ENCODE measurements around the gene TNFSF10.
"Not testable (repeated sequence)": the region's sequence is repeated elsewhere in the genome, so short reads cannot be mapped to it uniquely, and the experiment has no call there.

Gene TNFSF10

DNA sequence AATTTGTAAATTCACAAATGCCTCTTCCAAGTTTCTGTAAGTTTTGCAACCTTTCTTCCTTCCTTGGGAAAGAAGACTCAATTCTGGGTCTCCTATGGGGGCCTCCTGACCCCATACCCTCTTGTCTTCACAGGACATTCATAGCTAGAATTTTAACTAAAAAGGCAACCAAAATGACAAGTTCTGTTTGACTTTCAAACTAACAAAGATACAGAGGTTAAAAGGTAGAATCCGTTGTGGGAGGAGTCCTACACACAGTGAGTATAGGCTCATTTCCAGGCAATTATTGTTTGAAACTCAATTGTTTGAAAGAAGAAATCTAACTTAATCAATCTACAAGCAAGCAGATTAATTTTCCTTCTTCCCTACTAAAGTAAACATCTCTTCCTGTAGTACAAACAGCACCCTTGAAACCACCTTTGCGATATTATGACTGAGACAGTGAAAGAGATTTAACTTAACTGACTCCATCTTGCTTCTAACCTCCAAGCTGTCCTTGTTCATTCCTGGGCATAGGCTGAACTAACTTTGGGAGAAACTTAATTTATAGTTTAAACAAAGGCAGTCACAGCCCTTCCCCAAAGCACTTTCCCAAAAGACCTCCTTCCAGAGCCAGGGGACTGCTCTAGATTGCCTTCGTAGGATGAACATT lies 14.4 kb upstream of the TNFSF10 start:
- no peak for TF ChIP-seq GATA1 (IDR thresholded peaks at IDR 0.05; ENCODE audit: low read depth, low read length)
- no peak for TF ChIP-seq POLR2A (IDR thresholded peaks at IDR 0.05; ENCODE audit: low read length)
- no peak for DNase-seq

DNA sequence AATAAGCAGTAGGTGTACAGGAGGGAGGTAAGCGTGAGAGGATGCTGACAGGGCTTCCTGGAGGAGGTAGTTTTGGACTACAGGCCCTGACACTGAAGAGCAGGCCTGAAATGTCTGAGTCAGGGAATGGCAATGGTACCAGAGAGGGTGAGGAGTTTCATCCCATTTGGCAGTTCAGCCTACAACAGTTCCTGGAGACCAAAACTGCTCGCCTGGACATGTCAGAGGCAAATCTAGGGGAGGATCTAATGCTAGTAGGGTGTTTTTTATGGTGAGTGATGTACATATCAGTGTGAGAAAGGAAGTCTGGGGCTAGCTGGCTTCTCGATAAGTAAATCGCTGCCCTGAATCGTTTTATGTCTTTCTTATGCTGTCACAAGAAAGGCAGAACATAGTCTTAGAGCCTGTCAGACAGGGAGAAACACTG lies 13.8 kb upstream of the TNFSF10 start:
- peak in 1 of 2 experiments; percentile 26 for DNase-seq
- TF ChIP-seq POLR2A (IDR thresholded peaks at IDR 0.05; ENCODE audit: low read length) (no peak), GATA1 (IDR thresholded peaks at IDR 0.05; ENCODE audit: low read depth, low read length) (no peak)

DNA sequence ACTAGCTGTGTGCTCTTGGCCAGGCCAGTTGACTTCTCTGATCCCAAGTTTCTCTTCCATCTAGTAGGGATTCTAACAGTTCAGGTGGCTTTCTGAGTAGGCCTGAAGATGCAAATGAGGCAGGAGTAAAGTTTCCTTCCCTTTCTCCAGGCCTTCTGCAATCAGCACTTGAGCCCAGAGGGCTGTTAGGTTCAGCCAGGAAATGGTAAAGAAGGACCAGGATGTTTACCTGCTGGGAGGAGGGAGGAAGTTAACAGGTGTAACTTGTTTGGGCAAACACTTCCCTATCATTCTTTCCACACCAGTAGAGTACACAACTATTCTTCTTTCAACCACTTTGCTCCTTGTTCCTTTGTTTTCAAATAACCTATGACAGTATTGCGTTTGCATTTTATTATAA lies 13.3 kb upstream of the TNFSF10 start:
- TF ChIP-seq POLR2A (IDR thresholded peaks at IDR 0.05; ENCODE audit: low read length) (no peak), GATA1 (IDR thresholded peaks at IDR 0.05; ENCODE audit: low read depth, low read length) (no peak)

DNA sequence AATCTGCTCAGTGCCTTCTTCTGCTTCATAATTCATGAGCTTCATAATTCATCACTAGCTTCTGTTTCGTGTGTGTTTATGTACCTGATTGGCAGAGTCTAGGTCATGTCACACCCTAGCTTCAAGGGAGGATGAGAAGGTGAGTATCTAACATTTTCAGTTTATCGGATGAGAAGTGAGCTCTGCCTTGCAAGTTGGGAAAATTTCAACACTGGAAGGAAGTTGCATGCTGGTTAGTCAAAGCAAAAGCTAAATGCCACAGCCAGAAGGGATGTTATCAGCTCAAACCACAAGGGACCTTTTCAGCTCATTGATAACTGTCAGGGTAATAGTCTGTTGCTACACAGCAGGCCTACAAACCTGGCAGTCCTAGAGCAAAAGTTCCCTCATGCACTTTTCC lies 7.3 kb upstream of the TNFSF10 start:
- TF ChIP-seq GATA1 (IDR thresholded peaks at IDR 0.05; ENCODE audit: low read depth, low read length) (no peak), POLR2A (IDR thresholded peaks at IDR 0.05; ENCODE audit: low read length) (no peak)
- DNase-seq = peak; percentile 79 to 88

More for the DNA sequence above, 13.3 kb upstream of the TNFSF10 start:
- DNase-seq = no peak

DNA sequence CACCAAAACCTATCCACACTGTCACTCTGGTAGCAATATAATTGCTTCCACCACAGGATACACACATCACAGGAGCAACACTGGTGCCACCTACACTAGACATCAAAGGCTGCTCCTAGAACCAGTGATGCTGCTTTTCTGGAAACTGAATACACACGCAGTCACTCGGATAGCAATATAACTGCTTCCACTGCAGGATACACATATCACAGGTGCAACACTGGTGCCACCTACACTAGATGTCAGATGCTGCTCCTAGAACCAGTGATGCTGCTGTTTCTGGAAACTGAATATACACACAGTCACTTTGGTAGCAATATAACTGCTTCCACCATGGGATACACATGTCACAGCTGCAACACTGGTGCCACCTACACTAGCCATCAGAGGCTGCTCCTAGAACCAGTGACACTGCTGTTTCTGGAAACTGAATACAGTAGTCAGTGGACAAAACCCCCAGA lies 6.9 kb upstream of the TNFSF10 start:
- no peak for TF ChIP-seq GATA1 (IDR thresholded peaks at IDR 0.05; ENCODE audit: low read depth, low read length)
- TF ChIP-seq POLR2A (IDR thresholded peaks at IDR 0.05; ENCODE audit: low read length) = no peak
- no peak for DNase-seq

DNA sequence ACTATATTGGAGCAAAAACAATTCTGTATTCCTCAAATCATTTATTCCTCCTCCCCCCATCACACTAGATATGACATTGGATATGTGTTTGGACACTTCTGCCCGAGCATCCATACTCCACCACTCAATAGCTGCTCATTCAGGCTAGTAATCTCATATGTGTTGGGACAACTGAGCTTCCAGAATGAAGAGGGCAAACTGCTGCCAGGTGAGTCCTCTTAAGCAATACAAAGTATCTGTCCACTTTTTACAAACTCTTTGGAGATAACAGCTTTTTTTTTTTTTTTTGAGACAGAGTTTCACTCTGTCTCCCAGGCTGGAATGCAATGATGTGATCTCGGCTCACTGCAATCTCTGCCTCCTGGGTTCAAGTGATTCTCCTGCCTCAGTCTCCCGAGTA lies 5.4 kb upstream of the TNFSF10 start:
- TF ChIP-seq POLR2A (IDR thresholded peaks at IDR 0.05; ENCODE audit: low read length) = no peak
- no peak for DNase-seq

DNA sequence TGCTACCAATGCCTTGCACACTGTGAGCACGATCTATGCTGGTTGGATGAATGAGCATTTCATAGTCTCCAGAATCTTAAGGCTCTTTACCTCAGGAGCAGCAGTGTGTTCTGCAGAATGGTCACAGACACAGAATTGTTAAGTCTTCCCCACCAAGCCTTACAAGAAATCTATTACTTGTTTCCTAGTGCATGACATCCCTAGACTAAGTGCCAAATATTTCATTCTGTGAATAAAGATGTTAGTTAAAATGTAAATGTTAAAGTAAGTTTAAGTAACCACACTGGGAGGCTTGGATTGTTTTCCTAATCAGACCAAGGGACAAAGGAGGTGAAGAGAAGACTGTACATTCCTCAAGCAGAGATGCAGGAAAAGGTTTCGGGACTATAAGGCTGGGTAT lies 4.1 kb upstream of the TNFSF10 start:
- TF ChIP-seq GATA1 (IDR thresholded peaks at IDR 0.05; ENCODE audit: low read depth, low read length) = no peak
- TF ChIP-seq POLR2A (IDR thresholded peaks at IDR 0.05; ENCODE audit: low read length) = no peak
- DNase-seq = no peak

DNA sequence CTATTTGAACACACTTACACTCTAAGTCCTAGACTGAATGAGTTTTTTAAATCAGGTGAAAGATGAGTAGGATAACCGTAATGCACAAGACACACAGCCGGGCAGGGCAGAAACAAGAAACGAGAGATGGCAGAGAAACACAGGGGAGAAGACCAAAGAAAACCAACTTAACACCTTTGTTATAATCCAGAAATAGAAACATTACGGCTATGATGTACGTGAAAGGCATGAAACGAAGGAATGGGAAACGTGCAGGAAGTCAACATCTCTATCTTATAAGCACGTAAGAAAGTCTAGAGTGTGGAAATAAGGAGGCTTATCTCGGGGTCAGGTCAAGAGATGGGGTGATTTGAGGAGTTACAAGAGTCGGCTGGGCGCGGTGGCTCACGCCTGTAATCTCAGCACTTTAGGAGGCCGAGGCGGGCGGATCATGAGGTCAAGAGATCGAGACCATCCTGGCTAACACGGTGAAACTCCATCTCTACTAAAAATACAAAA lies 1.9 kb upstream of the TNFSF10 start:
- no peak for DNase-seq
- TF ChIP-seq GATA1 (IDR thresholded peaks at IDR 0.05; ENCODE audit: low read depth, low read length) (no peak), POLR2A (IDR thresholded peaks at IDR 0.05; ENCODE audit: low read length) (no peak)

DNA sequence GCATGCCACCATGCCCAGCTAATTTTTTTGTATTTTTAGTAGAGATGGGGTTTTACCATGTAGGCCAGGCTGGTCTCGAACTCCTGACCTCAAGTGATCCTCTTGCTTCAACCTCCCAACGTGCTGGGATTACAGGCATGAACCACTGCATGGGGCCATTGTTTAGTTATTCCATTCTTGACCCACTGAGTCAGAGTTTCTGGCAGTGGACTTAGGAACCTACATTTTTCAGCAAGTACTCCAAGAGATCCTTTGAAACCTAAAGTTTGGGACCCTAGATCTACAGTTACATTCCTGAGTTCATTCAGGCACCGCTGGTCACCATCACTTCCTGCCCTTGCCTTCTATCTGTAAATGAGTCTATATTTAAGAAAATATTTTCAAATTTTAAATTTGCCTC lies 1.4 kb upstream of the TNFSF10 start:
- no peak for TF ChIP-seq GATA1 (IDR thresholded peaks at IDR 0.05; ENCODE audit: low read depth, low read length)
- no peak for TF ChIP-seq POLR2A (IDR thresholded peaks at IDR 0.05; ENCODE audit: low read length)
- DNase-seq = no peak

DNA sequence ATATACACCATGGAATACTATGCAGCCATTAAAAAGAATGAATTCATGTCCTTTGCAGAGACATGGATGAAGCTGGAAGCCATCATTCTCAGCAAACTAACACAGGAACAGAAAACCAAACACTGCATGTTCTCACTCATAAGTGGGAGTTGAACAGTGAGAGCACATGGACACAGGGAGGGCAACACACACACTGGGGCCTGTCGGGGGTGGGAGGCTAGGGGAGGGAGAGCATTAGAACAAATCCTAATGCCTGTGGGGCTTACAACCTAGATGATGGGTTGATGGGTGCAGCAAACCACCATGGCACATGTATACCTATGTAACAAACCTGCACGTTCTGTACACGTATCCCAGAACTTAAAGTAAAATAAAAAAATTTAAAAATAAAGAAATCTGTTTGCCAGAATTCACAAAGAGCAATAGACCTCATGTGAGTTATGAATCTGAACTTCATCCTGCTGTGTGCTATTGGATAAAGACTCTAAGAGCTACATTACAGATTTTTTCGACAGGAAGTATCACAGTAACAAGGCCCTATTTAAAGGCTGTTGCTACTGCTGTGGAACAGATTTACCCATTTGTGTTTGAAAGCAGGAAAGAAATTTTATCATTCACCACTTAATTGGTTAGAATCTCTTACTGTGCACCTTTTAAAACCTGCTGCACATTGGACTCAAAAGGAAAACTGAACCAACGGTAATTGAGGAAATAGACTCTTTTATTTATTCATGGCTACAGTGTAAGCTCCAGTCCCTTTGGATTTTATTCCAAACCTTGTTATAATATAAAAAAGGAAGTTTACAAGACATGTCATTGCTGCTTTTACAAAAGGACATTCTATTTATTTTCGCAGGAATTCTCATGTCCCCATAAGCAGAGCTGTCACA lies 1.1 kb downstream of the TNFSF10 start:
- DNase-seq = not testable (repeated sequence)

DNA sequence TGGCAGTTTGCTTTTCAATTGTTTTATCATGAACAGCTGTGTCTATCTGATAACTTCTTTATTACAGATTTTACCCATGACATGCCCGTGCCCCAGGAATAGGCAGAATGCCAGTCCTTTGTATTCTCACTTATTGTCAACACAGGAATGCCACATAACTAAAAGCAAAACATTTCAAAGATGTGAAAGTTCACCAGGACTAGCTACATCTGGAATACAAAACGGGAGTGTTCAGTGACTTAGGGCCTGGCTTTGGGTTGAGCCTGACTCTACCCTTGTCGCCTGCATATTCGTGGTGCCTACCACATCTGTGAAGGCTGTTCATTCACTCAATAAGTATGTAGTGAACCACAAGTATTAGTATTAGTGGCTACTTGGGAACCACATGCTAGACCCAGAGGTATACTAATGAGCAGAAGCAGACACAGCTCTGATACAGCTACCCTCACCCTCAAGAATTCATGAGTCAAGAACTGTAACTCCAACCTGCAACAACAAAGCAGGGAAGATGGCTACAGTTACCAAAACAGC lies 2.9 kb downstream of the TNFSF10 start:
- no peak for DNase-seq
- TF ChIP-seq GATA1 (IDR thresholded peaks at IDR 0.05; ENCODE audit: low read depth, low read length) (no peak), POLR2A (IDR thresholded peaks at IDR 0.05; ENCODE audit: low read length) (no peak)

DNA sequence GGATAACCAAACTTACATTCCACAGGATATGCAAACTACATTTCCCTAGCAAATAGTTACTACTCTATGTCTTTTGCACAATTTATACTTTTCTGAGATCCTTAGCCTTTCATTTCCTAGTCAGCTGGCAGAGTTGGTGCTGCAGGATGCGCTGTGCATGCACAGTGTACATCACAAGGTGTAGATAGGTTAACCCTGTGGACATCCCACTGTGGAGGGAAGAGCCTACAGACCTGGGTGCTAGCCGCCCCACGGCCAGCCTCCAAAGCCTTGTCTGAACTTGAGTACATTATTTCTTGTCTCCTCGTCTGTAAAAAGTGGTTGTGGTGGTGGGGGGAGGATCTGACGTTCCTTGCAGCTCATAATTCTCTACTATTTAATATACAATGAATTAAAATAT lies 3.5 kb downstream of the TNFSF10 start:
- no peak for DNase-seq
- no peak for TF ChIP-seq POLR2A (IDR thresholded peaks at IDR 0.05; ENCODE audit: low read length)
- no peak for TF ChIP-seq GATA1 (IDR thresholded peaks at IDR 0.05; ENCODE audit: low read depth, low read length)

DNA sequence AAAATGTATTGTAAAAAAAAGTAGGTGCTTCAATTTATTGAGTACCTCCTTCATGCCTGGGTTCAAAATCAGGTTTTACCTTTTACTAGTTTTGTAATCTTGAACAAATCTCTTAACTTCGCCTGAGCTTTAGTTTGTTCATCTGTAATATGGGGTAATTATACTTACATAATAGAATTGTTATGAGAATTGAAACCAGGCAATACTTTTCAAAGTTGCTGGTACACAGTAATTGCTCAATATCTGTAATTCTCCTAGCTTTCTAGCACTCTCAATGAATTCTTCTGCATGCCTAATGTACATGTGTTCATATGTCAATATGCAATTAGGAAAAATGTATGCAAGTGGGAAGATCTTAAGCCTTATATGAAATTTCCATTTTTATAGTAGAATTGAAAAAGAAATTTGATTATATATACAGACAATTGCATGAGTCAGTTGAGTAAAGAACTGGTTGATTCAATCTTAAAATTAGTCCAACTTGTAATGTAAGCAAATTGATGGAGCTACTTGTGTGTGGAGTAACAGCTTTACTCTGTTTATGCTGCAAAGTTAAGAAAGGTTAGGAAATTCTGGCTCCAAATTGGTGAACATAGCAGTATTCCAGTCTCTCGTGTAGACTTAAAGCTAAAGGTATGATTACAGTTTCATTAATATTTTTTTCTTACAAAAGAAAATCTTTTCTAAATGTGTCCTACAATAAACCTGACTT lies 4.1 kb downstream of the TNFSF10 start:
- TF ChIP-seq GATA1 (IDR thresholded peaks at IDR 0.05; ENCODE audit: low read depth, low read length) (no peak), POLR2A (IDR thresholded peaks at IDR 0.05; ENCODE audit: low read length) (no peak)
- DNase-seq = no peak
